Liver (tissue), 9 donors: ENCODE data around the gene PRDX6. TPM values are rescaled to one million over a fixed set of nuclear protein-coding genes. Genes with fewer than 3 reads are reported as not detected.

Experiments
- DNase-seq: peaks from one replicate; pipeline ENCODE4 v3.0.0-alpha.2; 2017; ENCODE audit warnings: low spot score
- H3K27ac ChIP-seq, 2 donors: one replicate each; pipeline ENCODE4 v1.7.0; 2013; ENCODE audit warnings: inconsistent platforms in 2 of 2, low read length in 2 of 2, control low read depth in 1 of 2, low read depth in 1 of 2, mild to moderate bottlenecking in 1 of 2
- H3K27me3 ChIP-seq, 4 donors: one replicate each; pipeline versions ENCODE4 v1.6.1 to v1.7.0; 2013; ENCODE audit warnings: low read length in 3 of 4, inconsistent platforms in 1 of 4, mild to moderate bottlenecking in 1 of 4, moderate library complexity in 1 of 4; ENCODE audit not compliant: control insufficient read depth in 4 of 4, insufficient read depth in 4 of 4
- H3K36me3 ChIP-seq, 4 donors: one replicate each; pipeline versions ENCODE4 v1.6.1 to v1.7.0; 2013; ENCODE audit warnings: low read length in 3 of 4, mild to moderate bottlenecking in 3 of 4, low read depth in 1 of 4, moderate library complexity in 1 of 4; ENCODE audit not compliant: control insufficient read depth in 4 of 4, insufficient read depth in 3 of 4
- H3K4me1 ChIP-seq, 4 donors: one replicate each; pipeline versions ENCODE4 v1.6.1 to v1.7.0; 2013; ENCODE audit warnings: low read length in 3 of 4, mild to moderate bottlenecking in 3 of 4, moderate library complexity in 1 of 4; ENCODE audit not compliant: control insufficient read depth in 4 of 4, insufficient read depth in 4 of 4
- H3K4me3 ChIP-seq, 3 donors: one replicate each; pipeline versions ENCODE4 v1.6.1 to v1.7.0; 2013; ENCODE audit warnings: low read length in 3 of 3, control low read depth in 1 of 3, low read depth in 1 of 3, mild to moderate bottlenecking in 1 of 3
- H3K9ac ChIP-seq, 2 donors: one replicate each; pipeline ENCODE4 v1.7.0; 2013; ENCODE audit warnings: low read length in 2 of 2, mild to moderate bottlenecking in 2 of 2, moderate library complexity in 2 of 2, control low read depth in 1 of 2, low read depth in 1 of 2
- H3K9me3 ChIP-seq, 4 donors: one replicate each; pipeline versions ENCODE4 v1.6.1 to v1.7.0; 2013; ENCODE audit warnings: low read length in 3 of 4; ENCODE audit not compliant: control insufficient read depth in 4 of 4
- EGR1 ChIP-seq, 2 donors: IDR thresholded peaks; 2 replicates each; pipeline ENCODE4 v1.6.1; 2016 to 2018; ENCODE audit warnings: antibody characterized with exemption in 2 of 2, low read depth in 2 of 2
- FOXA1 ChIP-seq: IDR thresholded peaks from 2 replicates; pipeline ENCODE4 v1.6.1; 2016; ENCODE audit warnings: antibody characterized with exemption
- FOXA2 ChIP-seq: IDR thresholded peaks from 2 replicates; pipeline ENCODE4 v1.6.1; 2016; ENCODE audit warnings: antibody characterized with exemption
- GABPA ChIP-seq, 2 donors: IDR thresholded peaks in 1 of 2; conservative IDR thresholded peaks in 1 of 2; 2 replicates each; pipeline ENCODE4 v1.6.1; 2016; ENCODE audit warnings: antibody characterized with exemption in 2 of 2, mild to moderate bottlenecking in 1 of 2, moderate library complexity in 1 of 2
- HNF4A ChIP-seq, 2 donors: conservative IDR thresholded peaks; 2 replicates each; pipeline ENCODE4 v1.6.1; 2016; ENCODE audit warnings: antibody characterized with exemption in 2 of 2, mild to moderate bottlenecking in 2 of 2
- HNF4G ChIP-seq: IDR thresholded peaks from 2 replicates; pipeline ENCODE4 v1.6.1; 2016; ENCODE audit warnings: antibody characterized with exemption
- JUND ChIP-seq, 2 donors: IDR thresholded peaks; 2 replicates each; pipeline ENCODE4 v1.6.1; 2016; ENCODE audit warnings: antibody characterized with exemption in 2 of 2
- NR2F2 ChIP-seq: IDR thresholded peaks from 2 replicates; pipeline ENCODE4 v1.6.1; 2016; ENCODE audit warnings: antibody characterized with exemption
- RAD21 ChIP-seq, 2 donors: IDR thresholded peaks; 2 replicates each; pipeline ENCODE4 v1.6.1; 2016; ENCODE audit warnings: antibody characterized with exemption in 2 of 2, mild to moderate bottlenecking in 2 of 2
- RXRA ChIP-seq, 2 donors: IDR thresholded peaks; 2 replicates each; pipeline ENCODE4 v1.6.1; 2017 to 2018; ENCODE audit warnings: antibody characterized with exemption in 2 of 2, mild to moderate bottlenecking in 1 of 2
- SP1 ChIP-seq: IDR thresholded peaks from 2 replicates; pipeline ENCODE4 v1.6.1; 2018; ENCODE audit warnings: antibody characterized with exemption, mild to moderate bottlenecking
- TAF1 ChIP-seq: conservative IDR thresholded peaks from 2 replicates; pipeline ENCODE4 v1.6.1; 2016; ENCODE audit warnings: antibody characterized with exemption, mild to moderate bottlenecking
- YY1 ChIP-seq: IDR thresholded peaks from 2 replicates; pipeline ENCODE4 v1.6.1; 2016; ENCODE audit warnings: antibody characterized with exemption, mild to moderate bottlenecking
- WGBS: extraction: QIAGEN DNeasy Blood & Tissue Kit; methylation state at CpG from one replicate; pipeline ENCODE4 v1.1.7; 2013; 5-methylcytosine and 5-hydroxymethylcytosine counted together
- polyA plus RNA-seq, 2 donors: library from polyadenylated mRNA; stranded (reverse) in 1 of 2; unstranded in 1 of 2; fragments of 200-250 nt in 1 of 2; fragments of >200 nt in 1 of 2; fragmentation: Nextera tagmentation in 1 of 2; extraction: Ambion mirVana in 1 of 2; gene quantifications; one replicate each; pipeline versions ENCODE4 v1.2.1 to v1.2.3, GENCODE V29; 2013 to 2015
- total RNA-seq, 2 donors: library from RNA; depleted of rRNA; stranded (reverse); fragments of >200 nt; gene quantifications; one replicate each; pipeline ENCODE4 v1.2.3, GENCODE V29; 2014
- TF ChIP-seq, protein P1 (sequence below): IDR thresholded peaks from 2 replicates; pipeline ENCODE4 v1.6.1; 2016; ENCODE audit warnings: antibody characterized with exemption
- TF ChIP-seq, protein P2 (sequence below): IDR thresholded peaks from 2 replicates; pipeline ENCODE4 v1.6.1; 2016; ENCODE audit warnings: antibody characterized with exemption
- TF ChIP-seq, protein P3 (sequence below): fragments of 150-350 bp; IDR thresholded peaks from 2 replicates; pipeline ENCODE4 v1.5.1; 2017; ENCODE audit warnings: improper control_type of control experiment, low read depth, low read length; ENCODE audit not compliant: missing input control
- TF ChIP-seq, protein P4 (sequence below): IDR thresholded peaks from 2 replicates; pipeline ENCODE4 v1.6.1; 2016; ENCODE audit warnings: antibody characterized with exemption
- TF ChIP-seq, protein P5 (sequence below): IDR thresholded peaks from 2 replicates; pipeline ENCODE4 v1.6.1; 2016; ENCODE audit warnings: antibody characterized with exemption, mild to moderate bottlenecking
- donor health status: healthy.
- donor health status: healthy.
- donor health status: healthy.
- donor health status: healthy.
- donor health status: healthy.

PRDX6 gene
- total and polyA plus RNA-seq, 4 donors, result 147 to 370 (median 240) TPM

DNA sequence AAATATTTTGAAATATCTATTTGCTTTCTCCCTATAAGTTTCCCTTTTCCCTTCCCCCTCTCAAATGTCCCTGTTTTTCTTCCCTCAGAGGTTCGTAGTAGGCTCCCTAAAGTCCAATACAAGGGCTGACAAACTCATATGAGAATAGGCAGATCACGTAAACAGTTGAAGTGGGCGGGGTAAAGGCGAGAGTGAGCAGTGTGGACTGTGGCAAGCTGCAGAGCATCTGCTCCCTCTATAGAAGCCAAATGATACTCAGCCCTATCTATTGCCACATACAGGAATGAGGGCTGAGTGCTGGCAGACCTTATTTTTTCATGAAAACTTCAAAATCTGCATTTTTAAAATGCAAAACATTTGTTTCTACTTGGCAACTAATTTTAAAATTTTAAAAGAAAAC is 26.3 kb downstream of the PRDX6 start:
- Histone ChIP-seq H3K9ac (no peak overlapping the region), H3K9me3 (no peaks in the 10 kb centered on the region), H3K4me1 (peaks cover 0 to 21% (median 16%) of the 10 kb centered on the region in 4 donors), H3K36me3 (peaks cover 0 to 2% (median 0%) of the 10 kb centered on the region in 4 donors), H3K27me3 (no peaks in the 10 kb centered on the region), H3K27ac (peak overlapping the region; percentile 76 to 78), H3K4me3 (no peak overlapping the region)
- no peak for DNase-seq
- peak in 1 of 2 donors; percentile 45 for TF ChIP-seq RXRA (IDR thresholded peaks at IDR 0.05)
- TF ChIP-seq HNF4G, result no peak
- TF ChIP-seq YY1, result no peak
- TF ChIP-seq GABPA (IDR thresholded peaks at IDR 0.05 in 1 of 2, conservative IDR thresholded peaks at IDR 0.05 in 1 of 2), result peak in 1 of 2 donors; percentile 12
- TF ChIP-seq FOXA1, result peak; percentile 29
- TF ChIP-seq NR2F2, result no peak
- TF ChIP-seq, protein P1, sequence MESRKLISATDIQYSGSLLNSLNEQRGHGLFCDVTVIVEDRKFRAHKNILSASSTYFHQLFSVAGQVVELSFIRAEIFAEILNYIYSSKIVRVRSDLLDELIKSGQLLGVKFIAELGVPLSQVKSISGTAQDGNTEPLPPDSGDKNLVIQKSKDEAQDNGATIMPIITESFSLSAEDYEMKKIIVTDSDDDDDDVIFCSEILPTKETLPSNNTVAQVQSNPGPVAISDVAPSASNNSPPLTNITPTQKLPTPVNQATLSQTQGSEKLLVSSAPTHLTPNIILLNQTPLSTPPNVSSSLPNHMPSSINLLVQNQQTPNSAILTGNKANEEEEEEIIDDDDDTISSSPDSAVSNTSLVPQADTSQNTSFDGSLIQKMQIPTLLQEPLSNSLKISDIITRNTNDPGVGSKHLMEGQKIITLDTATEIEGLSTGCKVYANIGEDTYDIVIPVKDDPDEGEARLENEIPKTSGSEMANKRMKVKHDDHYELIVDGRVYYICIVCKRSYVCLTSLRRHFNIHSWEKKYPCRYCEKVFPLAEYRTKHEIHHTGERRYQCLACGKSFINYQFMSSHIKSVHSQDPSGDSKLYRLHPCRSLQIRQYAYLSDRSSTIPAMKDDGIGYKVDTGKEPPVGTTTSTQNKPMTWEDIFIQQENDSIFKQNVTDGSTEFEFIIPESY, result no peak
- peak; percentile 48 for TF ChIP-seq SP1
- TF ChIP-seq RAD21 (IDR thresholded peaks at IDR 0.05), result peak; percentile 27 to 47
- TF ChIP-seq, protein P2, sequence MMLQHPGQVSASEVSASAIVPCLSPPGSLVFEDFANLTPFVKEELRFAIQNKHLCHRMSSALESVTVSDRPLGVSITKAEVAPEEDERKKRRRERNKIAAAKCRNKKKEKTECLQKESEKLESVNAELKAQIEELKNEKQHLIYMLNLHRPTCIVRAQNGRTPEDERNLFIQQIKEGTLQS, result no peak
- TF ChIP-seq, protein P3, sequence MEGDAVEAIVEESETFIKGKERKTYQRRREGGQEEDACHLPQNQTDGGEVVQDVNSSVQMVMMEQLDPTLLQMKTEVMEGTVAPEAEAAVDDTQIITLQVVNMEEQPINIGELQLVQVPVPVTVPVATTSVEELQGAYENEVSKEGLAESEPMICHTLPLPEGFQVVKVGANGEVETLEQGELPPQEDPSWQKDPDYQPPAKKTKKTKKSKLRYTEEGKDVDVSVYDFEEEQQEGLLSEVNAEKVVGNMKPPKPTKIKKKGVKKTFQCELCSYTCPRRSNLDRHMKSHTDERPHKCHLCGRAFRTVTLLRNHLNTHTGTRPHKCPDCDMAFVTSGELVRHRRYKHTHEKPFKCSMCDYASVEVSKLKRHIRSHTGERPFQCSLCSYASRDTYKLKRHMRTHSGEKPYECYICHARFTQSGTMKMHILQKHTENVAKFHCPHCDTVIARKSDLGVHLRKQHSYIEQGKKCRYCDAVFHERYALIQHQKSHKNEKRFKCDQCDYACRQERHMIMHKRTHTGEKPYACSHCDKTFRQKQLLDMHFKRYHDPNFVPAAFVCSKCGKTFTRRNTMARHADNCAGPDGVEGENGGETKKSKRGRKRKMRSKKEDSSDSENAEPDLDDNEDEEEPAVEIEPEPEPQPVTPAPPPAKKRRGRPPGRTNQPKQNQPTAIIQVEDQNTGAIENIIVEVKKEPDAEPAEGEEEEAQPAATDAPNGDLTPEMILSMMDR, result no peak
- TF ChIP-seq EGR1 (IDR thresholded peaks at IDR 0.05; ENCODE audit: low read depth in 2 of 2), result no peak
- TF ChIP-seq TAF1, result no peak
- TF ChIP-seq JUND (IDR thresholded peaks at IDR 0.05), result no peak
- TF ChIP-seq, protein P4, sequence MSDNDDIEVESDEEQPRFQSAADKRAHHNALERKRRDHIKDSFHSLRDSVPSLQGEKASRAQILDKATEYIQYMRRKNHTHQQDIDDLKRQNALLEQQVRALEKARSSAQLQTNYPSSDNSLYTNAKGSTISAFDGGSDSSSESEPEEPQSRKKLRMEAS, result peak; percentile 37
- no peak for TF ChIP-seq FOXA2
- TF ChIP-seq, protein P5, sequence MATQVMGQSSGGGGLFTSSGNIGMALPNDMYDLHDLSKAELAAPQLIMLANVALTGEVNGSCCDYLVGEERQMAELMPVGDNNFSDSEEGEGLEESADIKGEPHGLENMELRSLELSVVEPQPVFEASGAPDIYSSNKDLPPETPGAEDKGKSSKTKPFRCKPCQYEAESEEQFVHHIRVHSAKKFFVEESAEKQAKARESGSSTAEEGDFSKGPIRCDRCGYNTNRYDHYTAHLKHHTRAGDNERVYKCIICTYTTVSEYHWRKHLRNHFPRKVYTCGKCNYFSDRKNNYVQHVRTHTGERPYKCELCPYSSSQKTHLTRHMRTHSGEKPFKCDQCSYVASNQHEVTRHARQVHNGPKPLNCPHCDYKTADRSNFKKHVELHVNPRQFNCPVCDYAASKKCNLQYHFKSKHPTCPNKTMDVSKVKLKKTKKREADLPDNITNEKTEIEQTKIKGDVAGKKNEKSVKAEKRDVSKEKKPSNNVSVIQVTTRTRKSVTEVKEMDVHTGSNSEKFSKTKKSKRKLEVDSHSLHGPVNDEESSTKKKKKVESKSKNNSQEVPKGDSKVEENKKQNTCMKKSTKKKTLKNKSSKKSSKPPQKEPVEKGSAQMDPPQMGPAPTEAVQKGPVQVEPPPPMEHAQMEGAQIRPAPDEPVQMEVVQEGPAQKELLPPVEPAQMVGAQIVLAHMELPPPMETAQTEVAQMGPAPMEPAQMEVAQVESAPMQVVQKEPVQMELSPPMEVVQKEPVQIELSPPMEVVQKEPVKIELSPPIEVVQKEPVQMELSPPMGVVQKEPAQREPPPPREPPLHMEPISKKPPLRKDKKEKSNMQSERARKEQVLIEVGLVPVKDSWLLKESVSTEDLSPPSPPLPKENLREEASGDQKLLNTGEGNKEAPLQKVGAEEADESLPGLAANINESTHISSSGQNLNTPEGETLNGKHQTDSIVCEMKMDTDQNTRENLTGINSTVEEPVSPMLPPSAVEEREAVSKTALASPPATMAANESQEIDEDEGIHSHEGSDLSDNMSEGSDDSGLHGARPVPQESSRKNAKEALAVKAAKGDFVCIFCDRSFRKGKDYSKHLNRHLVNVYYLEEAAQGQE, result peak; percentile 53
- peak; percentile 53 to 62 for TF ChIP-seq HNF4A (conservative IDR thresholded peaks at IDR 0.05)
- 25% methylated on average over 4 of the region's 4 CpGs for WGBS
